NCI-H1694 treated with DMSO at 0.1 percent for 48 hours (cell line): ENCODE results near the gene RBBP7.

Experiments used
- DNase-seq: peaks from one replicate; lab custom pipeline; 2025; lab: John Stamatoyannopoulos, UW

Gene RBBP7

GRCh38 chrX:16825264-16826035, 44.7 kb downstream of the RBBP7 start:
- DNase-seq, result no peak

GRCh38 chrX:16822723-16823122, 47.4 kb downstream of the RBBP7 start:
- DNase-seq, result no peak

- DNase-seq, result no peak
These were observed 50.5 kb downstream of the RBBP7 start for GRCh38 chrX:16819634-16820033.

- DNase-seq, result no peak
These were observed 55.6 kb downstream of the RBBP7 start for GRCh38 chrX:16814597-16814996.

GRCh38 chrX:16807976-16808542, 62.1 kb downstream of the RBBP7 start:
- DNase-seq, result no peak

- DNase-seq, result no peak
These were observed 62.6 kb downstream of the RBBP7 start for GRCh38 chrX:16807548-16807947.

GRCh38 chrX:16804923-16805464, 65.2 kb downstream of the RBBP7 start:
- DNase-seq, result no peak

- no peak for DNase-seq
These were observed 72.3 kb downstream of the RBBP7 start for GRCh38 chrX:16797841-16798240.

- no peak for DNase-seq
These were observed 72.8 kb downstream of the RBBP7 start for GRCh38 chrX:16797358-16797757.

- DNase-seq, result no peak
These were observed 73.9 kb downstream of the RBBP7 start for GRCh38 chrX:16796298-16796697.
